K562 (cell line): Measurements from ENCODE around the gene ERVW-1. TPM values are rescaled to one million over a fixed set of nuclear protein-coding genes. Genes with fewer than 3 reads are reported as not detected.
A peak's percentile ranks its signal among the peaks of the same experiment; 100 is the strongest.

ENCODE experiments used
- ATF6 ChIP-seq: sonication (generic); formaldehyde crosslinking; IDR thresholded peaks from 2 replicates; pipeline ENCODE4 v1.4.0; 2020; ENCODE audit warnings: mild to moderate bottlenecking, missing genetic modification reagents
- CBX3 ChIP-seq, 2 experiments: IDR thresholded peaks; 1 replicate in 1 of 2; 2 replicates in 1 of 2; pipeline ENCODE4 v1.6.1; 2012; ENCODE audit warnings: inconsistent platforms in 2 of 2, low read length in 2 of 2, borderline replicate concordance in 1 of 2, control low read depth in 1 of 2
- FOXK2 ChIP-seq, 2 experiments: fragments of 450-650 bp; IDR thresholded peaks in 1 of 2; conservative IDR thresholded peaks in 1 of 2; 2 replicates each; pipeline ENCODE4 v1.6.1; 2016; ENCODE audit warnings: low read depth in 2 of 2, mild to moderate bottlenecking in 1 of 2
- GTF2E2 ChIP-seq: fragments of 200-800 bp; sonication (Bioruptor generic); IDR thresholded peaks from 2 replicates; pipeline ENCODE4 v1.6.1; 2016; ENCODE audit warnings: missing genetic modification characterization, missing compliant biosample characterization
- HDGF ChIP-seq: fragments of 450-650 bp; IDR thresholded peaks from 2 replicates; pipeline ENCODE4 v1.6.1; 2016
- KLF10 ChIP-seq: fragments of 250-450 bp; sonication (Bioruptor Pico); IDR thresholded peaks from 2 replicates; pipeline ENCODE4 v1.6.1; 2021; ENCODE audit warnings: matching md5 sums
- NCOA4 ChIP-seq: fragments of 450-650 bp; IDR thresholded peaks from 2 replicates; pipeline ENCODE4 v1.6.1; 2018; ENCODE audit warnings: mild to moderate bottlenecking; ENCODE audit not compliant: partially characterized antibody
- POLR2AphosphoS5 ChIP-seq: IDR thresholded peaks from 2 replicates; pipeline ENCODE4 v1.6.1; 2011; ENCODE audit warnings: mild to moderate bottlenecking, low read depth, low read length, moderate library complexity; ENCODE audit not compliant: control insufficient read depth, insufficient read depth
- SMARCE1 ChIP-seq: fragments of 450-650 bp; IDR thresholded peaks from 2 replicates; pipeline ENCODE4 v1.7.1; 2016; ENCODE audit warnings: mild to moderate bottlenecking
- TBL1XR1 ChIP-seq, 2 experiments: IDR thresholded peaks; 2 replicates each; pipeline ENCODE4 v1.6.1; 2012; ENCODE audit warnings: improper control_type of control experiment in 2 of 2, low read length in 2 of 2, mild to moderate bottlenecking in 1 of 2
- TBP ChIP-seq: optimal IDR thresholded peaks from 2 replicates; pipeline ENCODE3; 2011; ENCODE audit warnings: low read depth, low read length, improper control_type of control experiment
- TEAD4 ChIP-seq, 2 experiments: sonication (generic) in 1 of 2; formaldehyde crosslinking in 1 of 2; IDR thresholded peaks; 2 replicates each; pipeline versions ENCODE4 v1.6.1 to v1.8.0; 2012 to 2022; ENCODE audit warnings: borderline replicate concordance in 1 of 2, inconsistent platforms in 1 of 2, low read length in 1 of 2, mild to moderate bottlenecking in 1 of 2, missing genetic modification reagents in 1 of 2
- ZNF318 ChIP-seq, 2 experiments: fragments of 450-650 bp; IDR thresholded peaks; 2 replicates each; pipeline ENCODE4 v1.6.1; 2016; ENCODE audit warnings: mild to moderate bottlenecking in 2 of 2, borderline replicate concordance in 1 of 2, low read depth in 1 of 2, moderate library complexity in 1 of 2
- ZNF583 ChIP-seq: fragments of 250-450 bp; sonication (Bioruptor Pico); IDR thresholded peaks from 2 replicates; pipeline ENCODE4 v1.4.0; 2020
- polyA plus RNA-seq, 8 experiments: library from polyadenylated mRNA; depleted of rRNA in 4 of 8; stranded (reverse) in 5 of 8; unstranded in 3 of 8; fragments of >200 nt; fragmentation: Nextera tagmentation in 2 of 8; fragmentation: Illumina TruSeq in 1 of 8; extraction: Ambion mirVana in 2 of 8; extraction: Trizol in 1 of 8; gene quantifications; 2 replicates each; pipeline versions ENCODE4 v1.2.1 to v1.2.3, GENCODE V29; 2011 to 2014; ENCODE audit warnings: inconsistent platforms in 1 of 8, missing spikeins in 1 of 8
- total RNA-seq, 7 experiments: library from RNA; depleted of rRNA in 6 of 7; stranded (reverse); fragments of >200 nt in 6 of 7; fragmentation: Illumina TruSeq in 2 of 7; extraction: Trizol in 2 of 7; gene quantifications; 2 replicates each; pipeline versions ENCODE4 v1.2.1 to v1.2.3, GENCODE V29; 2011 to 2021; ENCODE audit warnings: low replicate concordance in 1 of 7
- TF ChIP-seq, protein P1 (sequence below): conservative IDR thresholded peaks from 2 replicates; pipeline ENCODE4 v1.6.1; 2011; ENCODE audit warnings: low read depth, mild to moderate bottlenecking, low read length; ENCODE audit not compliant: control insufficient read depth

ERVW-1 gene
- total and polyA plus RNA-seq, 9 of the 15 experiments (the other 6 are each of a cell fraction or from before 2014, with no cell fraction given), result not detected

DNA sequence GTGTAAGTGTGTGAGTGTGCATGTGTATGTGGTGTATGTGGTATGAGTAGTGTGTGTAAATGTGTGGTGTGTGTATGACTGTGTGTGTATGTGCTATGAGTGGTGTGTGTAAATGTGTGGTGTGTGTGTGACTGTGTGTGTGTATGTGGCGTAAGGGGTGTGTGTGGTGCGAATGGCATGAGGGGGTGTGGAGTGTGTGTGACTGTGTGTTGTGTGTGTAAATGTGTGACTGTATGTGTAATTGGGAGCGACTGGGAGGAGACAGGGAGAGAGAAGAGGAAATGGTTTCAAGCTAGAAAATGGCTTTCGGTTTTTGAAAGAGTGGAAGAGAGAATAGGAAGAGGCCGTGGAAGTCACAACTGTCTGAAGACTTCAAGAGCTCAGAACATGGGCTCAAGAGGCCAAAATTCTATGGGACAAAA is 54.0 kb downstream of the ERVW-1 start (continued):
- TF ChIP-seq, protein P1, sequence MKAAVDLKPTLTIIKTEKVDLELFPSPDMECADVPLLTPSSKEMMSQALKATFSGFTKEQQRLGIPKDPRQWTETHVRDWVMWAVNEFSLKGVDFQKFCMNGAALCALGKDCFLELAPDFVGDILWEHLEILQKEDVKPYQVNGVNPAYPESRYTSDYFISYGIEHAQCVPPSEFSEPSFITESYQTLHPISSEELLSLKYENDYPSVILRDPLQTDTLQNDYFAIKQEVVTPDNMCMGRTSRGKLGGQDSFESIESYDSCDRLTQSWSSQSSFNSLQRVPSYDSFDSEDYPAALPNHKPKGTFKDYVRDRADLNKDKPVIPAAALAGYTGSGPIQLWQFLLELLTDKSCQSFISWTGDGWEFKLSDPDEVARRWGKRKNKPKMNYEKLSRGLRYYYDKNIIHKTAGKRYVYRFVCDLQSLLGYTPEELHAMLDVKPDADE, result no peak
- TF ChIP-seq TBP, result no peak
- no peak for TF ChIP-seq TEAD4 (IDR thresholded peaks at IDR 0.05; ENCODE audit: low read length)
- no peak for TF ChIP-seq TEAD4 (CRISPR knock-in tag; IDR thresholded peaks at IDR 0.05; ENCODE audit: borderline replicate concordance)
- TF ChIP-seq CBX3 (IDR thresholded peaks at IDR 0.05; ENCODE audit: borderline replicate concordance in 1 of 2, low read length in 2 of 2), result no peak
- TF ChIP-seq TBL1XR1 (IDR thresholded peaks at IDR 0.05; ENCODE audit: low read length in 2 of 2), result no peak
- TF ChIP-seq FOXK2 (conservative IDR thresholded peaks at IDR 0.05 in 1 of 2, IDR thresholded peaks at IDR 0.05 in 1 of 2; ENCODE audit: low read depth in 2 of 2), result peak; percentile 47 to 51
- TF ChIP-seq HDGF, result peak; percentile 99
- peak in 1 of 2 experiments; percentile 53; a peak in 1 of 4 replicates for TF ChIP-seq ZNF318 (IDR thresholded peaks at IDR 0.05; ENCODE audit: borderline replicate concordance in 1 of 2, low read depth in 1 of 2)
- TF ChIP-seq ATF6 (CRISPR knock-in tag), result no peak
- TF ChIP-seq NCOA4, result peak; percentile 82
- no peak for TF ChIP-seq GTF2E2 (tag)
- TF ChIP-seq SMARCE1, result no peak
- no peak for TF ChIP-seq KLF10
- no peak for TF ChIP-seq POLR2AphosphoS5
- no peak for TF ChIP-seq ZNF583 (CRISPR knock-in tag)
